ENCODE data around the gene GLT6D1. TPM values are rescaled to one million over a fixed set of nuclear protein-coding genes. Genes with fewer than 3 reads are reported as not detected.

GLT6D1 gene
- total and polyA plus RNA-seq, 2 of the 8 experiments (the other 6 are each of a cell fraction or from before 2014, with no cell fraction given) = 1.3 to 2.1 TPM

DNA sequence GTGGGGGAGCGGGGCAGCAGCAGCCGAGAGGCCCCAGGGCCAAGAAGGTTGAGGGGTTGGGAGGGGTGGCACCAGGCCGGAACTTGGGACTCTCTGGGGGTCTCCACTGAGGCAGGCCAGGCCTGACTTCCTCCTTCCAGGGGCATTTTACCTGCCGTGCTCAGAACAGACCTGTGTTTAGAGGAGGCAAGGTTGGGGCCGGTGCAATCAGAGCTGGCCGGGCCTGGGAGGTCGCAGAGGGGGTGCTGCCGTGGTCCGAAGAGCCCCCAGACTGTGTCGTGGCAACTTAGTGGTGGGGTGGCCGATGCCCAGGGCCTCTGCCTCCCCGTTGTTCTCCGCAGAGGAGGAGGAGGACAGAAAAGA, 21.8 kb downstream of the GLT6D1 start:
- Histone ChIP-seq H2BK12ac (ENCODE audit: low read depth, low read length) (no peak overlapping the region), H4K20me1 (replicated peaks in 1 of 2; ENCODE audit: control insufficient read depth in 1 of 2, insufficient read depth in 2 of 2, low read length in 2 of 2) (no peaks in the 10 kb centered on the region), H2AFZ (ENCODE audit: low read length) (no peak overlapping the region), H3K27me3 (replicated peaks in 1 of 4; ENCODE audit: control insufficient read depth in 3 of 4, extremely low read depth in 1 of 4, insufficient read depth in 3 of 4, low read length in 3 of 4) (no peaks in the 10 kb centered on the region), H3K79me2 (ENCODE audit: control insufficient read depth in 1 of 2, insufficient read depth in 2 of 2, low read length in 2 of 2) (no peaks in the 10 kb centered on the region), H2BK120ac (replicated peaks; ENCODE audit: low read depth, low read length) (no peak overlapping the region), H3K56ac (replicated peaks; ENCODE audit: insufficient read length, low read depth, low read length) (no peak overlapping the region), H3K36me3 (ENCODE audit: control insufficient read depth in 2 of 4, insufficient read depth in 4 of 4, low read length in 3 of 4) (no peaks in the 10 kb centered on the region), H3K9me3 (ENCODE audit: insufficient read depth in 2 of 2, low read depth in 1 of 2, low read length in 1 of 2) (no peaks in the 10 kb centered on the region), H2BK5ac (ENCODE audit: low read depth, low read length) (no peak overlapping the region), H3K4me1 (replicated peaks in 1 of 4; ENCODE audit: control insufficient read depth in 3 of 4, insufficient read depth in 4 of 4, low read length in 3 of 4) (peaks cover 0 to 1% (median 0%) of the 10 kb centered on the region in 4 experiments; a peak in 1 of 7 replicates), H4K91ac (replicated peaks; ENCODE audit: insufficient read length, low read length) (no peak overlapping the region), H3K18ac (ENCODE audit: extremely low read depth, low read length) (no peak overlapping the region), H3K23me2 (ENCODE audit: low read depth, low read length) (no peaks in the 10 kb centered on the region), H3K23ac (ENCODE audit: insufficient read length) (no peak overlapping the region), H2BK15ac (ENCODE audit: low read length) (no peak overlapping the region), H3K14ac (ENCODE audit: insufficient read length) (no peak overlapping the region), H2AK5ac (ENCODE audit: low read depth, low read length) (no peak overlapping the region), H3K4ac (replicated peaks; ENCODE audit: insufficient read length, low read depth, low read length) (no peak overlapping the region), H3K4me3 (ENCODE audit: extremely low read depth in 1 of 4, insufficient read depth in 2 of 4, low read depth in 3 of 4, low read length in 4 of 4) (no peak overlapping the region), H2BK20ac (ENCODE audit: low read length) (no peak overlapping the region), H3K79me1 (ENCODE audit: low read depth, low read length) (no peaks in the 10 kb centered on the region), H3K9ac (replicated peaks in 1 of 4; ENCODE audit: extremely low read depth in 1 of 4, low read depth in 3 of 4, low read length in 3 of 4) (no peak overlapping the region), H4K5ac (ENCODE audit: insufficient read length, low read depth, low read length) (no peak overlapping the region), H3K4me2 (ENCODE audit: insufficient read depth in 1 of 2, low read depth in 2 of 2, low read length in 2 of 2) (no peak overlapping the region), H3K27ac (ENCODE audit: low read depth, low read length) (no peak overlapping the region), H4K8ac (ENCODE audit: extremely low read depth, insufficient read depth, low read length) (no peak overlapping the region)
- ChIA-PET CTCF (ENCODE audit: partially characterized antibody) (interaction anchor here (1.2 to 5.0 kb wide), 4 partner anchors 9 to 179 kb away, joined by 3 to 59 read pairs (median 4); no protein-coding TSS in a partner anchor), POLR2A (ENCODE audit: partially characterized antibody) (no interaction called here)
- WGBS, 2 experiments (ENCODE audit: extremely low coverage in 1 of 2, insufficient coverage in 1 of 2, insufficient read length in 1 of 2, insufficient replicate concordance in 2 of 2, low coverage in 1 of 2, low lambda C conversion rate in 2 of 2, missing lambda C conversion rate in 1 of 2) = 83% methylated on average over 12 of the region's 13 CpGs; no CpG with 5 or more reads in 1 of the 2 experiments
- FAIRE-seq (no peak), DNase-seq (ENCODE audit: low read depth in 1 of 2, low spot score in 2 of 2) (no peak)
- TF ChIP-seq RXRA (IDR thresholded peaks at IDR 0.05; ENCODE audit: insufficient read depth, low read depth, low read length) = no peak
- no peak for TF ChIP-seq EP300 (IDR thresholded peaks at IDR 0.05; ENCODE audit: borderline replicate concordance in 1 of 2, low read depth in 2 of 2, low read length in 2 of 2)
- no peak for TF ChIP-seq KDM5A (IDR thresholded peaks at IDR 0.05; ENCODE audit: low read length)
- TF ChIP-seq TBP (IDR thresholded peaks at IDR 0.05; ENCODE audit: low read depth, low read length) = no peak
- no peak for TF ChIP-seq RNF2 (IDR thresholded peaks at IDR 0.05; ENCODE audit: borderline replicate concordance, low read depth, low read length, missing control alignments, poor library complexity, severe bottlenecking)
- no peak for TF ChIP-seq CBX8 (IDR thresholded peaks at IDR 0.05; ENCODE audit: borderline replicate concordance, low read depth, low read length)
- TF ChIP-seq, protein P1, sequence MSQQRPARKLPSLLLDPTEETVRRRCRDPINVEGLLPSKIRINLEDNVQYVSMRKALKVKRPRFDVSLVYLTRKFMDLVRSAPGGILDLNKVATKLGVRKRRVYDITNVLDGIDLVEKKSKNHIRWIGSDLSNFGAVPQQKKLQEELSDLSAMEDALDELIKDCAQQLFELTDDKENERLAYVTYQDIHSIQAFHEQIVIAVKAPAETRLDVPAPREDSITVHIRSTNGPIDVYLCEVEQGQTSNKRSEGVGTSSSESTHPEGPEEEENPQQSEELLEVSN (IDR thresholded peaks at IDR 0.05) = no peak
- no peak for TF ChIP-seq CBX5 (IDR thresholded peaks at IDR 0.05; ENCODE audit: low read depth, low read length)
- TF ChIP-seq SAP30 (IDR thresholded peaks at IDR 0.05; ENCODE audit: insufficient read depth, insufficient replicate concordance, low read length) = no peak
- no peak for TF ChIP-seq ZNF274 (IDR thresholded peaks at IDR 0.05; ENCODE audit: borderline replicate concordance, extremely low read depth, low read length)
- no peak for TF ChIP-seq EZH2 (IDR thresholded peaks at IDR 0.05; ENCODE audit: low read depth, low read length, severe bottlenecking)

Measured in H1 (cell line).